ENCODE data around the gene MEPCE. TPM values are rescaled to one million over a fixed set of nuclear protein-coding genes. Genes with fewer than 3 reads are reported as not detected.

Gene MEPCE
- total and polyA plus RNA-seq, 2 of the 8 experiments (the other 6 are each of a cell fraction or from before 2014, with no cell fraction given) = 22.8 to 48.8 TPM

GRCh38 chr7:100384628-100385294 is 44.9 kb upstream of the MEPCE start:
- WGBS, 2 experiments (ENCODE audit: extremely low coverage in 1 of 2, insufficient coverage in 1 of 2, insufficient read length in 1 of 2, insufficient replicate concordance in 2 of 2, low coverage in 1 of 2, low lambda C conversion rate in 2 of 2, missing lambda C conversion rate in 1 of 2) = 91% methylated on average over 6 of the region's 6 CpGs; no CpG with 5 or more reads in 1 of the 2 experiments
- CTCF ChIA-PET (ENCODE audit: partially characterized antibody) = interaction anchor here (0.7 to 2.3 kb wide), 6 partner anchors 11 to 81 kb away, joined by 3 to 12 read pairs (median 6); no protein-coding TSS in a partner anchor

More at GRCh38 chr7:100384628-100385294, 44.9 kb upstream of the MEPCE start:
- Histone ChIP-seq H3K9ac (replicated peaks in 1 of 4; ENCODE audit: extremely low read depth in 1 of 4, low read depth in 3 of 4, low read length in 3 of 4) (no peak overlapping the region), H4K20me1 (replicated peaks in 1 of 2; ENCODE audit: control insufficient read depth in 1 of 2, insufficient read depth in 2 of 2, low read length in 2 of 2) (no peaks in the 10 kb centered on the region), H3K23me2 (ENCODE audit: low read depth, low read length) (0 out of 2 replicates have a peak, but pooled peaks cover 2% of the 10 kb centered on the region), H3K36me3 (ENCODE audit: control insufficient read depth in 2 of 4, insufficient read depth in 4 of 4, low read length in 3 of 4) (no peaks in the 10 kb centered on the region), H3K18ac (ENCODE audit: extremely low read depth, low read length) (no peak overlapping the region), H2BK12ac (ENCODE audit: low read depth, low read length) (no peak overlapping the region), H3K4me2 (ENCODE audit: insufficient read depth in 1 of 2, low read depth in 2 of 2, low read length in 2 of 2) (no peak overlapping the region), H3K4me1 (replicated peaks in 1 of 4; ENCODE audit: control insufficient read depth in 3 of 4, insufficient read depth in 4 of 4, low read length in 3 of 4) (0 out of 7 replicates have a peak, but pooled peaks cover 0 to under 1% (median 0%) of the 10 kb centered on the region in 4 experiments), H2BK5ac (ENCODE audit: low read depth, low read length) (no peak overlapping the region), H3K23ac (ENCODE audit: insufficient read length) (no peak overlapping the region), H3K79me2 (ENCODE audit: control insufficient read depth in 1 of 2, insufficient read depth in 2 of 2, low read length in 2 of 2) (no peaks in the 10 kb centered on the region), H2BK120ac (replicated peaks; ENCODE audit: low read depth, low read length) (no peak overlapping the region), H3K79me1 (ENCODE audit: low read depth, low read length) (no peaks in the 10 kb centered on the region), H3K9me3 (ENCODE audit: insufficient read depth in 2 of 2, low read depth in 1 of 2, low read length in 1 of 2) (no peaks in the 10 kb centered on the region; a peak in 1 of 4 replicates), H2AK5ac (ENCODE audit: low read depth, low read length) (no peak overlapping the region), H2AFZ (ENCODE audit: low read length) (no peak overlapping the region), H3K4ac (replicated peaks; ENCODE audit: insufficient read length, low read depth, low read length) (no peak overlapping the region), H2BK15ac (ENCODE audit: low read length) (no peak overlapping the region), H4K8ac (ENCODE audit: extremely low read depth, insufficient read depth, low read length) (no peak overlapping the region), H2BK20ac (ENCODE audit: low read length) (no peak overlapping the region), H3K27ac (ENCODE audit: low read depth, low read length) (no peak overlapping the region), H3K27me3 (replicated peaks in 1 of 4; ENCODE audit: control insufficient read depth in 3 of 4, extremely low read depth in 1 of 4, insufficient read depth in 3 of 4, low read length in 3 of 4) (no peaks in the 10 kb centered on the region; a peak in 2 of 7 replicates), H4K91ac (replicated peaks; ENCODE audit: insufficient read length, low read length) (no peak overlapping the region), H3K56ac (replicated peaks; ENCODE audit: insufficient read length, low read depth, low read length) (no peak overlapping the region), H4K5ac (ENCODE audit: insufficient read length, low read depth, low read length) (no peak overlapping the region), H3K14ac (ENCODE audit: insufficient read length) (no peak overlapping the region), H3K4me3 (ENCODE audit: extremely low read depth in 1 of 4, insufficient read depth in 2 of 4, low read depth in 3 of 4, low read length in 4 of 4) (no peak overlapping the region)
- no peak for FAIRE-seq
- TF ChIP-seq CHD1 (IDR thresholded peaks at IDR 0.05; ENCODE audit: low read depth, low read length) (no peak), MAFK (IDR thresholded peaks at IDR 0.05; ENCODE audit: low read depth, low read length) (no peak), RBBP5 (IDR thresholded peaks at IDR 0.05; ENCODE audit: borderline replicate concordance, low read depth, low read length) (no peak), EZH2 (IDR thresholded peaks at IDR 0.05; ENCODE audit: low read depth, low read length, severe bottlenecking) (no peak), POLR2AphosphoS5 (IDR thresholded peaks at IDR 0.05; ENCODE audit: low read depth, low read length) (no peak), FOSL1 (IDR thresholded peaks at IDR 0.05; ENCODE audit: insufficient read depth, low read depth, low read length) (no peak), EP300 (IDR thresholded peaks at IDR 0.05; ENCODE audit: borderline replicate concordance in 1 of 2, low read depth in 2 of 2, low read length in 2 of 2) (no peak), ASH2L (IDR thresholded peaks at IDR 0.05; ENCODE audit: low read length) (no peak), RXRA (IDR thresholded peaks at IDR 0.05; ENCODE audit: insufficient read depth, low read depth, low read length) (no peak)
- POLR2A ChIA-PET (ENCODE audit: partially characterized antibody) = interaction anchor here (0.6 to 2.4 kb wide), 4 partner anchors 19 to 282 kb away, joined by 3 to 9 read pairs (median 4); partner anchors contain the start of gene ZCWPW1
- DNase-seq (ENCODE audit: low read depth in 1 of 2, low spot score in 2 of 2) = no peak

Measured in H1 (cell line).